GM19372 (cell line): ENCODE measurements around the gene RUFY4.

Source experiments
- ATAC-seq: cut with Tn5 transposase; IDR thresholded peaks from one replicate; pipeline ENCODE4 v1.9.1; 2021; ENCODE audit warnings: mild to moderate bottlenecking, low read depth, moderate library complexity; ENCODE audit not compliant: unreplicated experiment

RUFY4 gene, protein sequence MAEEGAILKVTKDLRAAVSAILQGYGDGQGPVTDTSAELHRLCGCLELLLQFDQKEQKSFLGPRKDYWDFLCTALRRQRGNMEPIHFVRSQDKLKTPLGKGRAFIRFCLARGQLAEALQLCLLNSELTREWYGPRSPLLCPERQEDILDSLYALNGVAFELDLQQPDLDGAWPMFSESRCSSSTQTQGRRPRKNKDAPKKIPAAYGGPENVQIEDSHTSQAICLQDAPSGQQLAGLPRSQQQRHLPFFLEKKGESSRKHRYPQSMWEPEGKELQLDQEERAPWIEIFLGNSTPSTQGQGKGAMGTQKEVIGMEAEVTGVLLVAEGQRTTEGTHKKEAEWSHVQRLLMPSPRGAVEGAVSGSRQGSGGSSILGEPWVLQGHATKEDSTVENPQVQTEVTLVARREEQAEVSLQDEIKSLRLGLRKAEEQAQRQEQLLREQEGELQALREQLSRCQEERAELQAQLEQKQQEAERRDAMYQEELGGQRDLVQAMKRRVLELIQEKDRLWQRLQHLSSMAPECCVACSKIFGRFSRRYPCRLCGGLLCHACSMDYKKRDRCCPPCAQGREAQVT

DNA sequence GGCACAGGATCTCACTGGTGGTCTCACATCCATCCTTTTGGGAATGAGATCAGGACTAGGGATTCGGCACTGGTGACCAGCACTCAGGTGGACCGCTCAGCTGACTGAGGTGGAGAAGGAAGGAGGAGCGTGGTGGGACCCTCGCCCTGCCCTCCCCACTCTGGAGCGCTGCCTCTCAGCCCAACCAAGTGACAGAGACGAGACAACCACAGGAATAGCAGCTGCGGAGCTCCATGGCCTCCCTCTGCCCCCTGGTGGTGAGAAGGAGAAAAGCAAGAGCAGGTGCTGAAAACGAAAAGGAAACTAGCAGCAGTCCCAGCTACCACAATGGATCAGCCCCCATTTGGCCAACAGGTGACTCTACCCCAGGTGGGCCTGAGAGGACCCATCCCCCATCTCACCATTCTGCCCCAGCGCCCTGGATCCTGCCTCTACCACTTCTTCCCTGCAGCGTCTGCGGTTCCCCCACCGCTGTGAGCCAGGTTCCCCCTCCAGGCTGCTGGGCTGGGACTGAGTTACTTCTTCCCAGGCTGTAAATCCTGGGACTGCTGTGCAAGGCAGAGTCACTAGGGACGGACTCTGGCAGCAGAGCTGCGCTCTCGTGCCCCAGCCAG is at the start of gene RUFY4:
Gene RUFY4 (plus strand): TSS at position 533 of the 614 bp plus-strand sequence. CDS start 1,353 bp downstream, outside the sequence.
- peak; percentile 86 for ATAC-seq

DNA sequence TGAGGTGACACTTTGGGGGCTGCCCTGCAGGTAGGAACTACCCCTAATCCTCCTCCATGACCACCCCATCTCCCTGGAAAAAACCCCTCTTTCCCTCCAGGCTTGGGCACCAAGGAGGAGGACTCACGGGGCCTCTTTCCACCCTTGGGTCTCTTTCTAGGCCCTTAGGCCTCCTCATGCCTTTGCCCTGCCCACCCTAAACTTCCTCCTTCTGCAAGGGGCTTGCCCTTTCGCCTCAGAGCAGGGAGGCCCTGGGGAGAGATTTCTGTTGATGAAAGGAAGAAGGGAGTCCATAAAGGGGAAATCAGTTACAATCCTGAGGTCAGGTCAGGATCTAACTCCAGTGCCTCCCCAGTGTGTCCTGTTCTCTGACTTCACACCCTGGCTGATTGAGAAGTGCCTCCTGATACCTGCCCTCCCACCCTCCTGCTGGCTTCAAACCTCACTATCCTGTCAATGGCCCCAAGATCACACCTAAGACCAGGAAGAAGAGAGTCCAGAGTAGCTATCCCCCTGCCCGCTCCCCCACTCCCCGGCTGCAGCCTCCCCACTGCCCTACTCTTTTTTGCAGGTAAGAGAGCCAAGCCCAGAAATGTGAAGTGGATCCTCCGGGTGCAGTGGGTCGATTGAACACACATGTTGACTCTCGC is 49.5 kb upstream of the RUFY4 start:
- no peak for ATAC-seq

DNA sequence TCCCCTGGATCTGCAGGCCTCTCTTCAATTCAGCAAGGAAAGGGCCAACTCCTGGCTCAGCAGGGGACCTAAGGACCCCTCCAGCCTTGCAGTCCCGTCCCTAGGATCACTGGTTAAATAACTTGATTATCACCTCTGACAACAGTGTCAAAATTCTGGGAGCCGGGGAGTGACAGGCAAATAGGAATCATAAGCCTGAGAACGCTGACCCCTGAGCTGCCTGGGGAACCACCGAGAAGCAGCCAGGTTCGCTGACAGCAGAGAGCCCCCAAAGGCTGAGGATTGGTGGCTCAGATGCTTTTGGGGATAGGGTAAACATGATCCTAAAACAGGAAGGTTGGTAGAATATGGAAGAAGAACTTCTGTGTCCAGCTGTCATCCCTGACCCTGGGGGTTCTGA is 48.8 kb upstream of the RUFY4 start:
- ATAC-seq, result no peak

DNA sequence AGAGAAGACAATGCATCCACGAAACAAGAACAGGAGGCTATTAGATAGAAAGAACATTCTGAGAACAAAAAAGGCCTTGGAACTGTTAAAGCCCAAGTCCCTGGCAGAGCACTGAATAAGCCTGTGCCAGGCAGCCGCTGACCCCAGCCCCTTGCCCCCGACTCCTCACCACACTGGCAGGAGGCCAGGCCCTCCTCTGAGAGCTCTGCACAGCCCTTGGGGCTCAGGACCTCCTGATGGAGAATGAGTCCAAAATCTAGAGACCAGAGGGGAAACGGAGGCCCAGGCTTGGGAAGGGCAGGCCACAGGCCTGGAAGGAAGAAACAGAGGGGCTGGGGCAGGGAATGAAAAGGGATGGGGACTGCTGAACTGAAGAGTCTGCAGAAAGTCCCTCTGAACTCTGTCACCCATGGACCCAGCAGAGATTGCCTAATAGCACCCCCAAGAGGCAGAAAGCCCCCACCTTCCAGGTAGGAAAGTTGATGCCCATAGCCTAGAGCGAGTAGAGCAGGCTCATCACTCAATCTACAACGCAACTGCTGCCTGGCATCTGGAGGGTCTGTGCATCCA is 48.0 kb upstream of the RUFY4 start:
- ATAC-seq, result no peak

DNA sequence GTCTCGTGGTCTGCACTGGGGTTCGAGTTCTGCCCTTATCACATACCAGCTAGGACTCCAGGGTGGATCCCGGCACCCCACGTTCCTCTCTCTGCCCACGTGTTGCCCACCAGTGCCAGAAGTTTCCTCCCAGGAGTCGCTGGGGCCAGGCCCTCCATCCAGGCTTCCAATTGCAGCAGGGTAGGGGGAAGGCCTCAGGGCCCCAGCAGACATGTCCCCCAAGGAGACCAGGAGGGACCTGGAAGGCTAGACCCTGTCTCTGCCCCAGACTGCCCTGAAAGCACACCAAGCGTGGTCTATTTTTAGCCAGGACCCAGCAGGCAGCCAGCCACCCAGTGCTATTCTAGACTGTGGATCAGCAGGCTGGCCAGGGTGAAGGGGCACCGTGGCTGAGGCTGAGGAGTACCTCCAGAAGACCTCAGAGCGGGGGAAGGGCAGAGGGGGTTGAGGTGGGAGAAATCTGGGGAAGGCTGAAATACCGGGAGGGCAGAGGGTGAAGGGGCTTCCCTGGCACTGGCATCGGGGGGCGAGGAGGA is 47.4 kb upstream of the RUFY4 start:
- ATAC-seq, result no peak

DNA sequence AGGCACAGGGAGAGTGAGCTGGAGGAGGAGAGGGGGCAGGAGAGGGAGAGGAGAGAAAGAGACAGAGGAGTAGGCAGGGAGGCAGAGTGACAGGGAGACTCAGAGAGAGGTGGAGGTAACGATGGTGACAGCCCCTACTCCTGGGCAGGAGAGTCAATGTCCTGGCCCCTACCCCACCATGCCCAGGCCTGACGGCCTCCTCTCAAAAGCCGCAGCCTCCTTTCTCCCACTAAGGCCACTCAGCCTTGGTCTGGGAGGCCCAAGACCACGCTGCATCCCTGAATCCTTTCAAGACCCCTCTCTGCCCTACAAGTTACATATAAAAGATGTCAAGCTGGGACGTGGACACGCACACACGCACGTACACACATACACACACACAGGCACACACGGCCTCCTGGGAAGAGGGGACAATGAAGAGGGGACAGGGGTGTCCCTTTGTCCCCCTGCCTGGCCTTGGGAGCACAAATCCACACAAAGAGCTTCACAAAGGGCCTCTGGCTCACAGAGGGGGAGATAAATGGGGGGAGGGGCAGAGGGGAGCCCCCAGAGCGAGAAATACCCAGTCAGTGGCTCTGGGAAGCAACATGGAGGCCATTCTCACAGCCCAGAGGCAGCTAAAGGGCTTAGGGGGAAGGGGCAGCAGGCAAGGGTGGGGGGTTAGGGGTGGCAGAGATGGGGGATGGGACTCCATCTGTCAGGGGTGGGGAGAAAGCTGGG is 46.8 kb upstream of the RUFY4 start:
- no peak for ATAC-seq

DNA sequence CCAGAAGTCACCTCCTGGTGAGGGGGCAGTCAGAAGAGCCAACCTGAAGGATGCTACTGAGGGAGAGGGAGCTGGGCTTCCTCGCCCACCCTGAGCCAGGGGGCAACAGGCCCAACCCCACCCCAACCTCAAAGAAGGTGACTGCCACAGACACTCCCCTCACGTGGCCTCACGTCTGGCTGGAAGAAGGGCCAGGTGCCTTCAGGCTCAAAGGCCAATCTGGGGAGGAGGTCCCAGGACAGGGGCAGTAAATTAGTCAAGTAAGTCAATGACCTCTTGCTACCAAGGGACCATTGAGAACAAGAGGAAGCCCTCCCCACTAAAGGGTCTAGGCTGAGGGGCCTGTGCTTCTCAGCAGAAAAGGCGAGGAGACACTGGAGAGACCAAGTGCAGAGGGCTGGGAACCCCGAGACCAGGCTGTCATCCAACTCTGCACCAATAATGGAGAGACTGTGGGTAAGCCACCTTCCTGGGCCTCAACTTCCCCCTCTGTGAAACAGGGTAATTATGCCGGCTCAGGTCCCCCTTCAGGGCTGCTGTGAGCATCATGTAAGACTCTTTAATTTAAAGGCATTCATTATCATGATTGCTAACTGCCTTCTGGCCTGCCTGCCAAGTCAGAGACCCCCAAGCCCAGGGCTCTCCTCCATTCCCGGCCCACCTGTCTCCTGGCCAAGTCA is 46.1 kb upstream of the RUFY4 start:
- ATAC-seq, result no peak

DNA sequence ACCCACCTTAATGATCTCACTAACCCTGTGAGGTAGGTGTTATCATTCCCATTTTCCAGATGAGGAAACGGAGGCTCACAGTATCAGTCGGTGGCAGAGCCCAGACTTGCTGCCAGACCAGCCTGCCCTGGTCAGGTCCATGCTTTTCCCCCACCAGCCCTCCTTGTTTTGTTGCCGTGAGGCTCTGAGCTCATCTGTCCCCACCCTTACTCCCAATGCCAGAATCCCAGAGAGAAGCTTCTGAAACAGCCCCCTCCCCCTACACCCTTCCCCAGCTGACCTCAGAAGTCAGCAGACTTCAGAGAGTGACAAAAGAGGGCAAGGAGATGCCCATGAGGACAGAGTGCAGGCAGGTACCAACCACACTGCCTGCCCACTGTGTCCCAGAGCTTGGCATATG is 45.4 kb upstream of the RUFY4 start:
- no peak for ATAC-seq

DNA sequence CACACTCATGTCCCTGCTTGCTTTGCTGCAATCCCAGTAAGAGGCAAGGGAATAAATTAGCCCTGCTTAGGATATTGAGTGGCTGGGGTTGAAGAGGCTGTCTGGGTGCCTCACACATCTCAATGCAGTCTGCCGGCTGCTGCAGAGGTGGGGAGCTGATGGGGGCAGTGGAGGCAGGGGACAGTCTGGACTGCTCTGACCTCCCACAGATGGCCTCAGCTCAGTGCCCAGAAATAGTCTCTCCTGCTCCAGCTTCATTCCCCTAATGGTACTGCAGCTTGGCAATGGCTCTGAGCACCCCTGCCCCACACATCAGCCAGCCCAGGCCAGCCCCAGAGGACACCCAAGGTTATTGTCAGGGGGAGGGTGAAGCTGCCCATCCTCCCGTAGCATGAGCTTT is 44.7 kb upstream of the RUFY4 start:
- ATAC-seq, result no peak

DNA sequence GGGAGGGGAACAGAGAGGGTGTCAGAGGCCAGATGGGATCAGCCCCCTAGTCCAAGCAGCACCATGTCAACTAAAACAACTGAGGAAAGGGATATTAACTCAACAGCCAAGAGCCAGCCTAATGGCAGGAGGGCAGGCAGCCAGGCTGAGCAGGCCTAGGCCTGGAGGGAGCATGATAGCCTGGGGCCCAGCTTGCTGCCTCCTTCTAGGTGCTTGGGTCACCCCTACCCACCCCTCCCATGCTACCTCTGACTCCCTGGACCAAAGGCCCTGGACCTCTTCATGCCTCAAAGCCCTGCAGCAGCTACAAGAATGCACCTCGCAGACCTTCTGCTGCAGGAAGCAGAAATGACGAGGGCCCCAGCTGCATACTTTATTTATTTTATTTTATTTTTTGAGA is 44.2 kb upstream of the RUFY4 start:
- no peak for ATAC-seq

DNA sequence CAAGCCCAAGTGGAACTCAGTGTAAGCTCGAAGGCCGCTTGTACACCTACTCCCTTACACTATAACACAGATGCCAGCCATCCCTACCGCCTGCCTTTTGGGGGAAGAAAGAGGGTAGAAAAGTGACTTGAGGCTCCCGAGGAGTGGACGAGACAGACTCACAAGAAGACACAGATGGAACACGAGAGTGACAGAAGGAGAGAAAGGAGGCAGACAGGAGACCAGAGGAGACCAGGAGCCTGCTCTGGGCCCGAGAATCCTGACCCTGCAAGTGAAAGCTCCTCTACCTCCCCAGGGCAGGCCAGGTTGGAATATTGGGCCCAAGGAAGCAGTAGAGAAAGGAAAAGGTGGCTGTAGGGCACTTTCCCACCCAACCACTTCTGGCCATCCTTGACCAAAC is 42.8 kb upstream of the RUFY4 start:
- no peak for ATAC-seq

DNA sequence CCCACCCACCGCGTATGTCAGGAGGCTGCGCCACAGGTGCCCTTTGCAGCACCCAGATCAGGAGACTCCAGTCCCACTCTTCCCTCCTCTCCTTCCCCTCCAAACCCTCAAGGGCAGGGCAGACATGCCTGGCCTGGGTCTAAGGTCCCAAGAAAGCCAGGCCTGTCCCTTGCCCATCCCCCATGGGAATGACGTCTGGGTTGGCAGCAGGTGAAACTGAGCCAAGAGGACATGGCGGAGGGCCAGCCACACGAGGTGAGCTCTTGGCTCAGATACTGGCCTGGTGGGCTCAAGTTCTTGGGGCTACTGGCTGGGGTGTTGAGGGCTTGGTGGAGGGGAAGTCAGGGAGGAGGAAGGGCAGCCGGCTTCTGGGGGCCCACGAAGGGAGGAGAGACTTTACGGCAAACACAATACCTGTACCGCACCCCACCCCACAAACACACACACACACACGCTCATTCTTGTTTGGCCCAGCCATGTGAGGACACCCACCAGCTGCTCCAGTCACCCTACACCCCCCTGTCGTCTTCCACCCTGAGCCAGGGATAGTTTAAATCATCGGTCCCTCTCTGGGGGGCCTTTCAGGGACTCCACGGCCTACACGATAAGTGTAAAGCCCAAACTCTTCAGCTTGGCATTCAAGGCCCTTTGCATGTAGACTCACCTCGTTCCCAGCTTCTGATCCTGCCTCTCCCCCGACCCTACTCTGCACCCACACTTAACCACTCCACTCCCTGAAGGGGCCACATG is 42.2 kb upstream of the RUFY4 start:
- no peak for ATAC-seq

DNA sequence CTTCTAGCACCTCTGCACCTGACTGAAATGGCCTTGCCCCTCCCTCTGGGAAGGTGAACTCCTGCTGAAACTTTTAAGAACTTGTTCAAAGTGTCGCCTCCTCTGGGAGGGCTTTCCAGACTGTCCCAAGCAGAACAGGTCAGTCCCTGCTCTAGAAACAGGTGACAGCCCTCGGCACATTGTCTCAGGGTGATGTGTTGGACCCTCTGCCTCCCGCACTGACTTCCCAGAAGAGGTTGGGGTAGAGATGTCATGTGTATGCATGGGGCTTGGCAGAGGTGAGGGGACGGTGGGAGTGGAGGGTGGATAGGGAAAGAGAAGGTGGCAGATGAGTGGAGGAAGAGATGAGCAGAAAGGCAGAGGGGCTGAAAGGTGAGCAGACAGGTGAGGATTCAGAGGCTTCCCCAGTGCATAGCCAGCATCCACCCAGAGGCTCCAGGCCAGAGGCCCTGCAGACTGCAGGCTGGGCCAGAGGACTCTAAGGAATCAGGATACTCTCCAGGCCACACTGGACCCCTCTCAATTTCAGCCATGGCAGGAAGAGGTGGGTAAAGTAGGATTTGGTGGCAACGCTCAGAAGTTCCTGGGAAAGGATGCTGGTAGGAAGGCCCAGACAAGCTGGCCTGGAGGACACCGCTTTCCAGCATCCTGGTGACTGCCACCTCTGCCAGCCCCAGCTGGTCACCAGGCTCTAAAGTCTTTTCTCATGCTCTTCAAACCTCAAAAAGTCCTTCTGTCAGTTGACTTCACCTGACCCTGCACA is 41.4 kb upstream of the RUFY4 start:
- ATAC-seq, result no peak

DNA sequence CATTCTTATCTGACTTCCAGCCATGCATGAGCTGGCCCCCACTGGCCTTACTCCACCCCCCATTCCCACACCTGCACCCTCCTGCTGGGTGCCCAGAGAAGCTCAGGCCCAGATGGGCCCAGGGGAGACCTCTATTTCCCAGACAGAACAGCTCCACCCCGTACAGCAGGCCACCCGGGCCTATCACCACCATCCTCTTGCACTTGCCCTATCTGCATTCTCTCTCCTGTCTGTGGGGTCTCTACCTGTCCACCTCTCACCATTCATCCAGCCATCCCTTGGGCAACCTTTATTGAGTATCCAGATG is 40.9 kb upstream of the RUFY4 start:
- ATAC-seq, result no peak

DNA sequence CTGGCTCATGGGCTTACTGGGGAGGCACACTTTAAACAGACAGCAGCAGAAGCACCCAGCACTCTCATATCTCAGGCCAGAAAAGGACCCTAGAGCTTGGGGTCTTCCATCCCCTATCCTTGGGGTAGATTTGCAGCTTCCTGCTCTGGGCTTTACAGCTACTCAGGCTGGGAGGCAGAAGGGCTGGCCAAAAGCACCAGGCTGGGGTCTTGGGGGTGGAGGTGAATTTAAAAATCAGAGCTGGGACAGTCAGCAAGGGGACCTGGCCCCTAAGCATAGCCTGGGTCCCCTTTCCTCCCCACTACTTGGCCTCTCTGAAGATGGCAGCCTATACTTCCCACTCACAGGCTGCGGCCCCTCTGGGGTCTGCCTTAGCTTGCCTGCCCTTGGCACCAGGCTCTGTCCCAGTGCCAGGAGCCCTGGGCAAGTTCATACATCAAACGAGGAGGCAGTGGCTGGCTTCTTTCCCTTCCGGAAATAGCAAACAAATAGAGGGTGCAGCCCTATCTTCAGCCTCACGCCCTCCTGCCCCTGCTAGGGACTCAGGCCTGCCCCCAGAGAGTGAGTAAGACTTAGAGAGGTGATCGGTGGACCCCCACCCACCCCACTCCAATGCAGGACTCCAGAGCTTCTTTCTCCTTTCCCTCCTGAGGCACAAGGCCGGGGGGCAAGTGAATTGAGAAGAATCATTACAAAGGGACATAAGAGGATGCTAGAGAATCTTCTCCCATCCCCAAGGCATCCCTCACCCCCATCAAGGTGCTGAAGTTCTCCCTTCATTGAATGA is 40.3 kb upstream of the RUFY4 start:
- ATAC-seq, result no peak

DNA sequence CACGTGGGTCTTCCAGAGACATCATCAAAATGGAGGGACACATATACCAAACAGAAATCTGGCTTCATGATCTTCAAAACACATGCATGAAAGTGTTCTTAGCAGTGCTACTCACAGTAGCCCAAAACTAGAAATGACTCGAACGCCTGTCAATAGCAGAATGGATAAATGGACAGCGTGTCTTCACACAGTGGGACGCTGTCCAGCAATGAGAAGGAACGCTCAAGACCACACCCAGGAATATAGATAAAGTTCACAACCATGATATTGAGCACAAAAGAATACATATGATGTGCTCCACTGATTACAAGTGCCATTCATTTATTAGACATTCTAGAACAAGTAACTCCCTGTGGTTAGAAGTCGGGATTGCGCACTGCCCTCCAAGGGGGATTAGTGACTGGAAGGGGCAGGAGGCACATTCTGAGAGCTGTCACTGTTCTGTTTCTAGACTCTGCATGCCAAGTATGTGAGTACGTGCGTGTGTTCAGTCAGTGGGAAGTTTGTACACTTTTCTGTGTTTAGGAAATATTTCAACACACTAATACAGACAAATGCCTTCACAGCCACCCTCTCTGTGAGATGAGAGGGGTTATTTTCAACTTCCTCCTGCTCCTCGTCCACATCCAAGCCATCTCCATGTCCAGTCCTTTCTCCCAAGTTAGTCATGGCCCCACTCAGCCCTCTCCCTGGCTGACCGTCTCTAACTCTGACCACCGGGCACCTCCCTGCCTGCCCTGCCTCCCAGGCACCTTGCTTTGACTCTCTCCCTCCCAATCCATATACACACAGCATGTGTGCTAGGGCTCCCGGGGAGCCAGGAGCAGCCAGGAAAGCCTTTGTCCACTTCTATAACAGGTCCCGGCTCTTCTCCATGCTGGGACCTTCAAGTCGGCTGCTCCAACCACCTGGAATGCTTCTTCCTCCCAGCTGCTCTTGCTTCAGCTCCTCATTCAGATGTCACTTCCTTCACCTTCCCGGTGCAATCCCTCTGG is 39.4 kb upstream of the RUFY4 start:
- no peak for ATAC-seq
